Effector CD4-positive, alpha-beta T cell (primary cell): ENCODE measurements around the gene CFAP299.

Experiments
- DNase-seq: peaks from one replicate; pipeline ENCODE4 v3.0.0-alpha.2; 2020

The CFAP299 gene

GRCh38 chr4:80532674-80533333 lies 197.3 kb downstream of the CFAP299 start:
- no peak for DNase-seq

- DNase-seq = no peak
Observed at GRCh38 chr4:80535551-80535950, 200.0 kb downstream of the CFAP299 start.

GRCh38 chr4:80538276-80538926 lies 202.9 kb downstream of the CFAP299 start:
- no peak for DNase-seq

- no peak for DNase-seq
Observed at GRCh38 chr4:80539190-80539589, 203.7 kb downstream of the CFAP299 start.

- no peak for DNase-seq
Observed at GRCh38 chr4:80540349-80540748, 204.8 kb downstream of the CFAP299 start.

- no peak for DNase-seq
Observed at GRCh38 chr4:80540785-80541469, 205.4 kb downstream of the CFAP299 start.

- DNase-seq = no peak
Observed at GRCh38 chr4:80542747-80543146, 207.2 kb downstream of the CFAP299 start.

- DNase-seq = no peak
Observed at GRCh38 chr4:80560337-80560736, 224.8 kb downstream of the CFAP299 start.

GRCh38 chr4:80566203-80566872 lies 230.8 kb downstream of the CFAP299 start:
- no peak for DNase-seq

GRCh38 chr4:80568891-80569290 lies 233.4 kb downstream of the CFAP299 start:
- no peak for DNase-seq

- no peak for DNase-seq
Observed at GRCh38 chr4:80576796-80577195, 241.3 kb downstream of the CFAP299 start.

- no peak for DNase-seq
Observed at GRCh38 chr4:80578001-80578400, 242.5 kb downstream of the CFAP299 start.

GRCh38 chr4:80585542-80585941 lies 250.0 kb downstream of the CFAP299 start:
- no peak for DNase-seq

GRCh38 chr4:80586716-80587115 lies 251.2 kb downstream of the CFAP299 start:
- no peak for DNase-seq

GRCh38 chr4:80587871-80588385 lies 252.4 kb downstream of the CFAP299 start:
- DNase-seq = no peak

GRCh38 chr4:80592950-80593349 lies 257.4 kb downstream of the CFAP299 start:
- no peak for DNase-seq

- DNase-seq = no peak
Observed at GRCh38 chr4:80594701-80595100, 259.2 kb downstream of the CFAP299 start.

GRCh38 chr4:80608281-80608980 lies 272.9 kb downstream of the CFAP299 start:
- no peak for DNase-seq

- DNase-seq = no peak
Observed at GRCh38 chr4:80610199-80610598, 274.7 kb downstream of the CFAP299 start.

GRCh38 chr4:80610845-80611677 lies 275.5 kb downstream of the CFAP299 start:
- DNase-seq = no peak

GRCh38 chr4:80611678-80611979 lies 276.1 kb downstream of the CFAP299 start:
- no peak for DNase-seq

GRCh38 chr4:80613470-80613869 lies 277.9 kb downstream of the CFAP299 start:
- DNase-seq = no peak
